PC-9 (cell line): ENCODE data around the gene SLC4A4.

Source experiments
- EZH2 ChIP-seq: fragments of 200-600 bp; sonication (generic); IDR thresholded peaks from 2 replicates; pipeline ENCODE4 v1.8.0; 2017; ENCODE audit warnings: antibody characterized with exemption, low read depth
- TF ChIP-seq, protein P1 (sequence below): fragments of 200-600 bp; sonication (generic); conservative IDR thresholded peaks from 2 replicates; pipeline ENCODE4 v1.6.1; 2017; ENCODE audit warnings: mixed run types, antibody characterized with exemption, mild to moderate bottlenecking, moderate library complexity

DNA sequence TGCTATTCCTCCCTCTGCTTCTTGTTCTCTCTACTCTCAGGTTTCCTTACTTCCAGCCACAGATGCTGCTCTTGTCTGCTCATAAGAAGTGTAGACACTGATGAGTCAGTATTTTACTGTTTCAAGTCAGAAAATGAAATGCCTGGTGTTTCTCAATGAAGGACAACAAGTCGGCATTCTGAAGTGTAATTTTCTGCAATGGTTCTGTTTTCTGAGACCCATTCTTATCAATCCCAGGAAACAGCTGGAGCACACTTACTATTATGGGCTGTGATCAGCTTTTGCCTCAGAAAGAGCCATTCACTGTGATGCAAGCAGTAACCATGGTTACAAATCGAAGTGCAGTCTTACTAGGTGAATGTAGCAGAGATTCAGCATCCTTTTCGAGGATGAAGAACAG lies 42.0 kb downstream of the SLC4A4 start:
- TF ChIP-seq, protein P1, sequence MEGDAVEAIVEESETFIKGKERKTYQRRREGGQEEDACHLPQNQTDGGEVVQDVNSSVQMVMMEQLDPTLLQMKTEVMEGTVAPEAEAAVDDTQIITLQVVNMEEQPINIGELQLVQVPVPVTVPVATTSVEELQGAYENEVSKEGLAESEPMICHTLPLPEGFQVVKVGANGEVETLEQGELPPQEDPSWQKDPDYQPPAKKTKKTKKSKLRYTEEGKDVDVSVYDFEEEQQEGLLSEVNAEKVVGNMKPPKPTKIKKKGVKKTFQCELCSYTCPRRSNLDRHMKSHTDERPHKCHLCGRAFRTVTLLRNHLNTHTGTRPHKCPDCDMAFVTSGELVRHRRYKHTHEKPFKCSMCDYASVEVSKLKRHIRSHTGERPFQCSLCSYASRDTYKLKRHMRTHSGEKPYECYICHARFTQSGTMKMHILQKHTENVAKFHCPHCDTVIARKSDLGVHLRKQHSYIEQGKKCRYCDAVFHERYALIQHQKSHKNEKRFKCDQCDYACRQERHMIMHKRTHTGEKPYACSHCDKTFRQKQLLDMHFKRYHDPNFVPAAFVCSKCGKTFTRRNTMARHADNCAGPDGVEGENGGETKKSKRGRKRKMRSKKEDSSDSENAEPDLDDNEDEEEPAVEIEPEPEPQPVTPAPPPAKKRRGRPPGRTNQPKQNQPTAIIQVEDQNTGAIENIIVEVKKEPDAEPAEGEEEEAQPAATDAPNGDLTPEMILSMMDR, result no peak
- no peak for TF ChIP-seq EZH2
